ENCODE measurements around the gene ECE1. TPM values are rescaled to one million over a fixed set of nuclear protein-coding genes. Genes with fewer than 3 reads are reported as not detected.
A peak's percentile ranks its signal among the peaks of the same experiment; 100 is the strongest.

ECE1 gene
- total and polyA plus RNA-seq, 9 of the 15 experiments (the other 6 are each of a cell fraction or from before 2014, with no cell fraction given), result 0.56 to 34.8 (median 11.0) TPM

DNA sequence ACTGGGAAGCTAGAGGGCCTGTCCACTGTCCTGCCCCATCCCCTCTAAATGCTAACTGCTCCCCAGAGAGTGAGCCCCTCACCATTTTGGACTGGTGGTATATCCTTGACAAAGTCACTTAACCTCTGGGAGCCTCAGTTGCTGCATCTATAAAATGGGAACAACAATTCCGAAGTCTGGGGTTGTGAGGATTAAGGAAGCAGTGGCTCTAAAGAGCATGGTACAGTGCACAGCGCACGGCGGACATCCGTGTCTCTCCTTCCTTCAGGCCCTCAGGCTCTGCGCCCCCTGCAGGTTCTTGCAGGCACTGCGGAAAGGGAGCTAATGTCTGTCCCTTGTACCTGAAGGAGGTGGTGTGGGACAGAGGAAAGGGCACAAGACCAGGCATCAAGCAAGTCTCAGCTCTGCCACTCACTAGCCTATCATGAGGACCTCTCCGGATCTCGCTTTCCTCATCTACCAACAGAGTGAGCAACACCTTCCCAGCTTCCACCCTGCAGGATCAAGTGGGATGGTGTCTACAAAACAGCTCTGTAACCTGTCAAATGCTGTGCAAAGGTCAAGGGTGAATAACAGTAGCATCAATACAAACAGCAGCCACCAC is 20.1 kb downstream of the ECE1 start (continued):
- TF ChIP-seq, protein P1, sequence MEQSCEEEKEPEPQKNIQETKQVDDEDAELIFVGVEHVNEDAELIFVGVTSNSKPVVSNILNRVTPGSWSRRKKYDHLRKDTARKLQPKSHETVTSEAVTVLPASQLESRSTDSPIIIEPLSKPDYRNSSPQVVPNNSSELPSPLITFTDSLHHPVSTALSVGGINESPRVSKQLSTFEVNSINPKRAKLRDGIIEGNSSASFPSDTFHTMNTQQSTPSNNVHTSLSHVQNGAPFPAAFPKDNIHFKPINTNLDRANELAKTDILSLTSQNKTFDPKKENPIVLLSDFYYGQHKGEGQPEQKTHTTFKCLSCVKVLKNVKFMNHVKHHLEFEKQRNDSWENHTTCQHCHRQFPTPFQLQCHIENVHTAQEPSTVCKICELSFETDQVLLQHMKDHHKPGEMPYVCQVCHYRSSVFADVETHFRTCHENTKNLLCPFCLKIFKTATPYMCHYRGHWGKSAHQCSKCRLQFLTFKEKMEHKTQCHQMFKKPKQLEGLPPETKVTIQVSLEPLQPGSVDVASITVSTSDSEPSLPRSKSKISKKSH (CRISPR knock-in tag; IDR thresholded peaks at IDR 0.05), result no peak
- TF ChIP-seq ZNF444 (CRISPR knock-in tag; IDR thresholded peaks at IDR 0.05) (no peak), NONO (IDR thresholded peaks at IDR 0.05; ENCODE audit: low read depth in 2 of 2, low read length in 1 of 2) (no peak), RBBP5 (IDR thresholded peaks at IDR 0.05; ENCODE audit: borderline replicate concordance, insufficient read depth, low read length, poor library complexity, severe bottlenecking) (peak; percentile 18), CCAR2 (IDR thresholded peaks at IDR 0.05; ENCODE audit: low read depth, low read length) (no peak), ZBTB7A (IDR thresholded peaks at IDR 0.05; ENCODE audit: borderline replicate concordance, control insufficient read depth, low read depth, low read length) (no peak), FOXK2 (conservative IDR thresholded peaks at IDR 0.05 in 1 of 2, IDR thresholded peaks at IDR 0.05 in 1 of 2; ENCODE audit: low read depth in 2 of 2) (0 out of 4 replicates have a peak, but pooled peaks of 1 of the 2 experiments have one; percentile 40), ZNF57 (CRISPR knock-in tag; IDR thresholded peaks at IDR 0.05) (no peak), ELF4 (CRISPR knock-in tag; IDR thresholded peaks at IDR 0.05) (0 out of 2 replicates have a peak, but pooled peaks have one; percentile 12), RBM39 (optimal IDR thresholded peaks at IDR 0.05; ENCODE audit: low read depth, low read length) (no peak), RFX7 (CRISPR knock-in tag; IDR thresholded peaks at IDR 0.05) (no peak), ZKSCAN1 (IDR thresholded peaks at IDR 0.05; ENCODE audit: low read depth, low read length) (no peak), EHMT2 (IDR thresholded peaks at IDR 0.05) (no peak)
- TF ChIP-seq, protein P2, sequence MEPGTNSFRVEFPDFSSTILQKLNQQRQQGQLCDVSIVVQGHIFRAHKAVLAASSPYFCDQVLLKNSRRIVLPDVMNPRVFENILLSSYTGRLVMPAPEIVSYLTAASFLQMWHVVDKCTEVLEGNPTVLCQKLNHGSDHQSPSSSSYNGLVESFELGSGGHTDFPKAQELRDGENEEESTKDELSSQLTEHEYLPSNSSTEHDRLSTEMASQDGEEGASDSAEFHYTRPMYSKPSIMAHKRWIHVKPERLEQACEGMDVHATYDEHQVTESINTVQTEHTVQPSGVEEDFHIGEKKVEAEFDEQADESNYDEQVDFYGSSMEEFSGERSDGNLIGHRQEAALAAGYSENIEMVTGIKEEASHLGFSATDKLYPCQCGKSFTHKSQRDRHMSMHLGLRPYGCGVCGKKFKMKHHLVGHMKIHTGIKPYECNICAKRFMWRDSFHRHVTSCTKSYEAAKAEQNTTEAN (CRISPR knock-in tag; IDR thresholded peaks at IDR 0.05), result no peak
- TF ChIP-seq, protein P3, sequence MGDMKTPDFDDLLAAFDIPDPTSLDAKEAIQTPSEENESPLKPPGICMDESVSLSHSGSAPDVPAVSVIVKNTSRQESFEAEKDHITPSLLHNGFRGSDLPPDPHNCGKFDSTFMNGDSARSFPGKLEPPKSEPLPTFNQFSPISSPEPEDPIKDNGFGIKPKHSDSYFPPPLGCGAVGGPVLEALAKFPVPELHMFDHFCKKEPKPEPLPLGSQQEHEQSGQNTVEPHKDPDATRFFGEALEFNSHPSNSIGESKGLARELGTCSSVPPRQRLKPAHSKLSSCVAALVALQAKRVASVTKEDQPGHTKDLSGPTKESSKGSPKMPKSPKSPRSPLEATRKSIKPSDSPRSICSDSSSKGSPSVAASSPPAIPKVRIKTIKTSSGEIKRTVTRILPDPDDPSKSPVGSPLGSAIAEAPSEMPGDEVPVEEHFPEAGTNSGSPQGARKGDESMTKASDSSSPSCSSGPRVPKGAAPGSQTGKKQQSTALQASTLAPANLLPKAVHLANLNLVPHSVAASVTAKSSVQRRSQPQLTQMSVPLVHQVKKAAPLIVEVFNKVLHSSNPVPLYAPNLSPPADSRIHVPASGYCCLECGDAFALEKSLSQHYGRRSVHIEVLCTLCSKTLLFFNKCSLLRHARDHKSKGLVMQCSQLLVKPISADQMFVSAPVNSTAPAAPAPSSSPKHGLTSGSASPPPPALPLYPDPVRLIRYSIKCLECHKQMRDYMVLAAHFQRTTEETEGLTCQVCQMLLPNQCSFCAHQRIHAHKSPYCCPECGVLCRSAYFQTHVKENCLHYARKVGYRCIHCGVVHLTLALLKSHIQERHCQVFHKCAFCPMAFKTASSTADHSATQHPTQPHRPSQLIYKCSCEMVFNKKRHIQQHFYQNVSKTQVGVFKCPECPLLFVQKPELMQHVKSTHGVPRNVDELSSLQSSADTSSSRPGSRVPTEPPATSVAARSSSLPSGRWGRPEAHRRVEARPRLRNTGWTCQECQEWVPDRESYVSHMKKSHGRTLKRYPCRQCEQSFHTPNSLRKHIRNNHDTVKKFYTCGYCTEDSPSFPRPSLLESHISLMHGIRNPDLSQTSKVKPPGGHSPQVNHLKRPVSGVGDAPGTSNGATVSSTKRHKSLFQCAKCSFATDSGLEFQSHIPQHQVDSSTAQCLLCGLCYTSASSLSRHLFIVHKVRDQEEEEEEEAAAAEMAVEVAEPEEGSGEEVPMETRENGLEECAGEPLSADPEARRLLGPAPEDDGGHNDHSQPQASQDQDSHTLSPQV (IDR thresholded peaks at IDR 0.05), result no peak
- TF ChIP-seq, protein P4, sequence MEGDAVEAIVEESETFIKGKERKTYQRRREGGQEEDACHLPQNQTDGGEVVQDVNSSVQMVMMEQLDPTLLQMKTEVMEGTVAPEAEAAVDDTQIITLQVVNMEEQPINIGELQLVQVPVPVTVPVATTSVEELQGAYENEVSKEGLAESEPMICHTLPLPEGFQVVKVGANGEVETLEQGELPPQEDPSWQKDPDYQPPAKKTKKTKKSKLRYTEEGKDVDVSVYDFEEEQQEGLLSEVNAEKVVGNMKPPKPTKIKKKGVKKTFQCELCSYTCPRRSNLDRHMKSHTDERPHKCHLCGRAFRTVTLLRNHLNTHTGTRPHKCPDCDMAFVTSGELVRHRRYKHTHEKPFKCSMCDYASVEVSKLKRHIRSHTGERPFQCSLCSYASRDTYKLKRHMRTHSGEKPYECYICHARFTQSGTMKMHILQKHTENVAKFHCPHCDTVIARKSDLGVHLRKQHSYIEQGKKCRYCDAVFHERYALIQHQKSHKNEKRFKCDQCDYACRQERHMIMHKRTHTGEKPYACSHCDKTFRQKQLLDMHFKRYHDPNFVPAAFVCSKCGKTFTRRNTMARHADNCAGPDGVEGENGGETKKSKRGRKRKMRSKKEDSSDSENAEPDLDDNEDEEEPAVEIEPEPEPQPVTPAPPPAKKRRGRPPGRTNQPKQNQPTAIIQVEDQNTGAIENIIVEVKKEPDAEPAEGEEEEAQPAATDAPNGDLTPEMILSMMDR (IDR thresholded peaks at IDR 0.05 in 2 of 3, conservative IDR thresholded peaks at IDR 0.05 in 1 of 3; ENCODE audit: insufficient read depth in 2 of 3, low read depth in 1 of 3, low read length in 3 of 3), result peak; percentile 99 to 100 (median 99)
- TF ChIP-seq, protein P5, sequence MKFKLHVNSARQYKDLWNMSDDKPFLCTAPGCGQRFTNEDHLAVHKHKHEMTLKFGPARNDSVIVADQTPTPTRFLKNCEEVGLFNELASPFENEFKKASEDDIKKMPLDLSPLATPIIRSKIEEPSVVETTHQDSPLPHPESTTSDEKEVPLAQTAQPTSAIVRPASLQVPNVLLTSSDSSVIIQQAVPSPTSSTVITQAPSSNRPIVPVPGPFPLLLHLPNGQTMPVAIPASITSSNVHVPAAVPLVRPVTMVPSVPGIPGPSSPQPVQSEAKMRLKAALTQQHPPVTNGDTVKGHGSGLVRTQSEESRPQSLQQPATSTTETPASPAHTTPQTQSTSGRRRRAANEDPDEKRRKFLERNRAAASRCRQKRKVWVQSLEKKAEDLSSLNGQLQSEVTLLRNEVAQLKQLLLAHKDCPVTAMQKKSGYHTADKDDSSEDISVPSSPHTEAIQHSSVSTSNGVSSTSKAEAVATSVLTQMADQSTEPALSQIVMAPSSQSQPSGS (CRISPR knock-in tag; IDR thresholded peaks at IDR 0.05), result no peak
